GM18867 (cell line): ENCODE data around the gene ELSPBP1.
"Not testable (repeated sequence)": the region's sequence is repeated elsewhere in the genome, so short reads cannot be mapped to it uniquely, and the experiment has no call there.

Source experiments
- ATAC-seq: cut with Tn5 transposase; IDR thresholded peaks from one replicate; pipeline ENCODE4 v1.9.1; 2021; ENCODE audit warnings: mild to moderate bottlenecking, moderate library complexity; ENCODE audit not compliant: unreplicated experiment

ELSPBP1 gene

DNA sequence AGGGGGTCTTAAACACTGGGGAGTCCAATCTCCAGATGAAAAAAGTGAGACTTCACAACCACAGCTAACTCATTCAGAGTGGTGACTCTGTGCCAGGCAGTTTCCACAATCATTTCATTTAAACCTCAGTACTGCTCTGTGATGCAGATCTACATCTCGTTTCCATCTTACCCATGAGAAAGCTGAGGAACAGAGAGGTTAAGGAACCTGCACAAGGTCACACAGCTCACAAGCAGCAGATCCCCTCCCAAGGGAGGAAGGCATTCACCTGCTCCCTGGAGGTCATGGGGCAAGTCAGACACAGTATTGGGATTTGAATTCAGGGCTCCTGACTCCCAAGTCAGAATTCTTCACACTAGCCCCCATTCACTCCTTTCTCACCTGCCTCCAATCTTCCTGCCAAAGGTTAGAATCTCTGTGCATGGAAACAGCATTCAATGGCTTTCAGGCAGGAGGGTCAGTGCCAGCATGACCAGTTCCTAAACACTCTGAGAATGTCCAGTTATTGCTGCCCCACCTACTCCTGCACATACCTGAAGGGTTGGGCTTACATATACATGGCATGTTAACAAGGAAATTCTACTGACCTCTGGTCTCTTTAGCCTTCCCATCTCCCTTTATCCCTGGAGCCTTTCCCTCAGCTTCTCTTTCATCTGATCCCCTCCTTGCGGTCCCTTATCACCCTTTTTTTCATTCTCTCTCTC, 47.6 kb downstream of the ELSPBP1 start:
- no peak for ATAC-seq

DNA sequence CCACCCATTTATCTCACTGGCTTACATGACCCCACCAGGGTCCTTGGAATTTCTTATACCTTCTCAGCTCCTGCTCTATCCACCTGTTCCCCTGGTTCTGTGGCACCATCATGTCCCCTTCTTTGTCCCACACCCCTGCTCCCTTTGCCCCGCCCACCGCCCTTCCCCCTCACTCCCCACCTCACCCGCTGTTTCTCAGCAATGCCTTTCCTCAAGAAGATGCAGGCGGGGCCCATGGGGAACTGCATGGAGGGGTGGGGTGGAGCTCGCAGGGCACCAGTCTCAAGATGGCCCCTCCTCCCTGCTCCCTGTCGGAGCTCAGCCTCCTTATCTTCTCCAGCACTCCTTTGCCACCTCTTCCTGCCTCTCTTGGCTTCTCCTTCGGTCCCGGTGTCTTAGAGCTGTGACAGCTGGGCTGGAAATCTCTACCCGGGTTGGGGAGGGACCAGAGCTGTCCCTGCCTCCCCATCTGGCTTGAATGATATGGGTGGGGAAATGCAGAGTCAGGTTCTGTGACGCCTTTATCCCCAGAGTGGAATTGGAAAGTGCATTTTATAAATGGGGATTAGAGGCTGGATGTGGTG, 49.3 kb downstream of the ELSPBP1 start, which contains the start of gene CABP5:
Gene CABP5 (minus strand): TSS at position 405 of the 584 bp plus-strand sequence. CDS start 157 bp downstream, at position 248.
- no peak for ATAC-seq

DNA sequence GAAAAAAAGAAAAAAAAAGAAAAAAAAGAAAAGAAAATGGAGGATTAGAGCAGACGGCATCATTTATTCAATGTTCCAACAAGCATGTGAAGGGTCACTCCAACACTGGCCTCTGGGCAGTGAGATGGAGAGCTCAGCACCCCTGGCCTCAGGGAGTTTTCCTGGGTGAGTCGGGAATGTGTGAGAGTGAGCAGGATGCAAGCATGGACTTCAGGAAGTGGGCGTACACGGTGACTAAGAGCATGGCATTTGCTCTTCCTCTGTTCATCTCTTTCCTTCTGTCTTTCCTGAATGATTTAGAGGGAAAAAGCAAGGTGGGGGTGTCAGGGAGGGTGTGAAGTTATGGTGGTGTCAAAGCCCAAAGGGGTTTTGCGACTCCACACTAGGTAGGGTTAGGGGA, 50.1 kb downstream of the ELSPBP1 start:
- no peak for ATAC-seq

DNA sequence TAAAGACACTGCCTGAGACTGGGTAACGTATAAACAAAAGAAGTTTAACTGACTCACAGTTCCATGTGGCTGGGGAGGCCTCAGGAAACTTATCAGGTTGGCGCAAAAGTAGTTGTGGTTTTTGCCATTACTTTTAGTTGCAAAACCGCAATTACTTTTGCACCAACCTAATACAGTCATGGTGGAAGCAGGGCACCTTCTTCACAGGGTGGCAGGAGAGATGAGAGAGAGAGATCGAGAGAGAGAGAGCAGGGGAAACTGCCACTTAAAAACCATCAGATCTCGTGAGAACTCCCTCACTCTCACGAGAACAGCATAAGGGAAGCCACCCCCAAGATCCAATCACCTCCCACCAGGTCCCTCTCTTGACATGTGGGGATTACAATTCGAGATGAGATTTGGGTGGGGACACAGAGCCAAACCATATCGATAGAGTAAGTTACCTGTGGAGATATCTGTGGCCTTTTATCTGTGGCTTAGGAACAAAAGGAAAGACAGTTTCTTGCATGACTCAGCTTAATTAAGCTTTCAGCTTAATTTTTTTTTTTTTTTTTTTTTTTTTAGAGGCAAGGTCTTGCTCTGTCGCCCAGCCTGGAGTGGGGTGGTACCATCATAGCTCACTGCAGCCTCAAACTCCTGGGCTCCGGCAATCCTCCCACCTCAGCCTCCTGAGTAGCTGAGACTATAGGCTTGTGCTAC, 57.1 kb downstream of the ELSPBP1 start:
- no peak for ATAC-seq

DNA sequence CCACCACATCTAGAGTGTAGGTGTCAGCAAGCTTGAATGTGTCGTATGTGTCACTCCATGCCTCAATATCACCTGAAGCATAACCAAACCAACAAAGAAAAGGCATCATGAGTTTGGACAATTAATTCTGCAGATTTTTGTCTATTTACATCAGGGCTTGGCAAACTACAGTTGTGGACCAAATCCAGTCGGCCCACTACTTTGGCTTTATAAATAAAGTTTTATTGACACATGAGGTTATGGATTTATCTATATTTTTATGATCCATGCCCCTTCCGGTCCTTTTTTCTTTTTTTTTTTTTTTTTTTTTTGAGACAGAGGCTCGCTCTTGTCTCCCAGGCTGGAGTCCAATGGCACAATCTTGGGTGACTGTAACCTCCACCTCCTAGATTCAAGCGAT, 58.6 kb downstream of the ELSPBP1 start:
- no peak for ATAC-seq

DNA sequence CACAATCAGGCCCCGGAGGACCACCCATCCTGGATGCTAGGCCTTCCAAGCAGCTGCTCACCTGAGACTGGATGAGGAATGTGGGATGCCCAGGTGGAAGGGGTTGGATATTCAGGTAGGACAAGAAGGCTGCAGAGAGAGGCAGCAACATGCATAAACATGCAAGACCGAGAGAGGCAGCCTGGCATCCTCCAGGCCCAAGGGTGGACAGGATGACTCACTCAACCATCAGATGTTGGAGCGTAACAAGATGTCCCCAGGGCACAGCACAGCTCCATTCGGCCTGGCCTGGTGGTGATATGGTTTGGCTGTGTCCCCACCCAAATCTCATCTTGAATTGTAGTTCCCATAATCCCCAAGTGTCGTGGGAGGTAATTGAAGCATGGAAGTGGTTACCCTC, 59.4 kb downstream of the ELSPBP1 start:
- ATAC-seq, result no peak

DNA sequence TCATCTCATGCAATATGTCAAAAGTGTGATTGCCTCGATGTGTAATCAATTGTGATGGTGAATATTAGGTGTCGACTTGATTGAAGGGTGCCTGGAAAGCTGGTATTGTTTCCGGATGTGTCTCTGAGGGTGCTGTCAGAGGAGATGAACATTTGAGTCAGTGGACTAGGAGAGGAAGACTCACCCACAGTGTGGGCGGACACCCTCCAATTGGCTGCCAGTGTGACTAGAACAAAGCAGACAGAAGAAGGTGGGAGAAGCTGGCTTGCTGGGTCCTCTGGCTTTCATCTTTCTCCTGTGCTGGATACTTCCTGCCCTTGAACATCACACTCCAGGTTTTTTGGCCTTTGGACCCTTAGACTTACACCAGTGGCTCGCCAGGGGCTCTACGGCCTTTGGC, 64.9 kb downstream of the ELSPBP1 start:
- ATAC-seq, result no peak

DNA sequence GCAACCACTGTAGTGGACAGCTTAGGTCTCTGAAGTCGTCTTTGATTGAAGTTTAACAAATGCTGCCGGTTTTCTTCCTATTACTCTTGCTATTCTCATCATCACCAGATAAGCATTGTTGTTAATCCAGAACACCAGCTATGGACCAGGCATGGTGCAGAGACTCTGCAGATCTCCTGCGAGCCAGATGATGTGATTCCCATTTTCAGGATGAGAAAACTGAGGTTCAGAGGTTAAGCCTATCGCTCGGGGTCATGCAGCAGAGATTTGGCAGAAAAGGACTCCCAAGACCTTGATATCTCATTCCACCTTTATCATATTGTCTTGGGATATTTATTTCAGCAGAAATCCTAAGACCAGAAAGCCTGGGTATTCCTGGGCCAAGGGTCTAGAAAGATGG, 65.9 kb downstream of the ELSPBP1 start:
- ATAC-seq, result no peak

DNA sequence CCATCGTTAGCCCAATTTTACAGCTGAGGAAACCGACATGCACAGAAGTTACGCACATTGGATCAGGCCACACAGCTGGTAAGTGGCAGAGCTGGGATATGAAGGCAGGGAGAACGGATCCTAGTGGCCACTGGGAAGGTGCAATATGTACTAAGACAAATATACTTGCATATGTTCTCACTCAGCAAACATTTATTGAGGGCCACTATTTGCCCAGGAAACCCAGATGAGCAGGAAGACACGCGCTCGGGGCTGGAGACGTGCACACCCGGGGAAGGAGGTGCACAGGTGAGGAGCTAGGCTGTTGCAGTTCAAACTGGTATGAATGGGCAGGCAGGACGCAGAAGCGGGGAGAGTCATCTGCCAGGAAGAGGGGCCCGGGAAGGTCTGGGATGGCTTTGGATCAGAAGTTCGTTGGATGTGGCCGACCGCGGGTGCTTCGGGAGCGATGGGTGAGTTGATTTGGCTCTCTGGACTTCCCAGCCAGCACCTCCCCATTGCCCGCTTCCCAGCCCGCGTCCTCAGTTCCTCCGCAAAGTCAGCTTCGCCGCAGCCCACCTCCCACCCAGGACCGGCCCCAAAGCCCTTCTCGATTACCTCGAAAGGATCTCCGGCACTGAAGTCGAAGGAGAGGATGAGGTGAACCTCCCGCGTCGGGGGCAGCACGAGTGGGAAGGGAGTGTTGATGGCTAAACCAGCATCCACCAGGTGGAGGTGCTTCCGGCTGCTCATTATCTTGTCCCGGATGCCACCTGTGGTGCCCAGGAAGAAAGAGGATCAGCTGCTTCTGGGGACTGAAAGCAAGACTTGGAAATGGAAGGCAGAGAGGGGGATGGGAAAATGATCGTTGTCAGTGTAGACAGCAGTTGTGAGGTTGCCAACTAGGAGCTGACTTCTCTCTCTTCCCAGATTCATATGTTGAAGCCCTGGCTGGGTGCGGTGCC, 67.2 kb downstream of the ELSPBP1 start:
- no peak for ATAC-seq

DNA sequence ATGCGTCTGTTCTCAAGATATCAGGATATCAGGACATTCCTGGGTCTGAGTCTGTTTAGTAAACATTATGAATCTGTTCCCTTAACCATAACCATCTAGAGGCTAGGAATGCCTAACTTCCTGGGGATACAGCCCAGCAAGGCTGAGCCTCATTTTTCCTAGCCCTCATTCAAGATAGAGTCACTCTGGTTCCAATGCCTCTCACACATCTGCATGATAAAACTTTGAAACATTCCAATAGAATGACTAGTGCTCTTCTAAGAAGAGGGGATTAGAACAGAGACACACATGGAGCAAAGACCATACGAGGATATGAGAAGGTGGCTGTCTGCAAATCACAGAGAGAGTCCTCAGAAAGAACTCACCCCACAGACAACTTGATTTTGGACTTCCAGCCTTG, 70.1 kb downstream of the ELSPBP1 start:
- no peak for ATAC-seq

DNA sequence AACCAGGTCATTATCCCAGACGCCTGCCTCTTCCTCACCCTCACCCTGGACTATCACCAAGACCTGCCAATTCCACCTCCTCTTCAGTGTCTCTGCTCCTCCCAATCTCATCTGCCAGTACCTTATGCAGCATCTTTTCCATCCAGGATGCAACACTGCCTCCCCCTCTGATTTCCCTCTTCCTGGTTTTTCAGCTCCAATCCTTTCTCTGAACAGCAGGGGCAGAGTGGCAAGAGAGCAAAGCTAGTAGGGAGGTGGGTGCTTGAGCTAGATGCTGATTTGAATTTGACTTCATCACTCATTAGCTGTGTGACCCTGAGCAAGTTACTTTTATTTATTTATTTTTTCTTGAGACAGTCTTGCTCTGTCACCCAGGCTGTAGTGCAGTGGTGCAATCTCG, 75.0 kb downstream of the ELSPBP1 start:
- no peak for ATAC-seq

DNA sequence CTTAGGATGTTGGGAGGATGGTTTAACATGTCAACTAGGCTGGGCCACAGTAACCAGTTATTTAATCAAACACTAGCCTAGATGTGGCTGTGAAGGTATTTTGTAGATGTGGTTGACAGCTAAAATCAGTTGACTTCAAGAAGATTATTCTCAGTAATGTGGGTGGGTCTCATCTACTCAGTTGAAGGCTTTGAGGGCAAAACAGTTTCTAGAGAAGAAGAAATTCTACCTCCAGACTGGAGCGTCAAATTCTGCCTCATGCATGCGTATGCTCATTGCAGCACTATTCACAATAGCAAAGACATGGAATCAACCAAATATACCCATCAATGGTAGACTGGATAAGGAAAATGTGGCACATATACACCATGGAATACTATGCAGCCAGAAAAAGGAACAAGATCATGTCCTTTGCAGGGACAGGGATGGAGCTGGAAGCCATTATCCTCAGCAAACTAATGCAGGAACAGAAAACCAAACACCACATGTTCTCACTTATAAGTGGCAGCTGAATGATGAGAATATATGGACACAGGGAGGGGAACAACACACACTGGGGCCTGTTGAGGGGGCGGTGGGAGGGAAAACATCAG, 75.8 kb downstream of the ELSPBP1 start:
- ATAC-seq, result not testable (repeated sequence)
